ENCODE data around the gene EGR4. TPM values are rescaled to one million over a fixed set of nuclear protein-coding genes. Genes with fewer than 3 reads are reported as not detected.

EGR4 gene
- total RNA-seq, 1 donor from 2014 or later = not detected

DNA sequence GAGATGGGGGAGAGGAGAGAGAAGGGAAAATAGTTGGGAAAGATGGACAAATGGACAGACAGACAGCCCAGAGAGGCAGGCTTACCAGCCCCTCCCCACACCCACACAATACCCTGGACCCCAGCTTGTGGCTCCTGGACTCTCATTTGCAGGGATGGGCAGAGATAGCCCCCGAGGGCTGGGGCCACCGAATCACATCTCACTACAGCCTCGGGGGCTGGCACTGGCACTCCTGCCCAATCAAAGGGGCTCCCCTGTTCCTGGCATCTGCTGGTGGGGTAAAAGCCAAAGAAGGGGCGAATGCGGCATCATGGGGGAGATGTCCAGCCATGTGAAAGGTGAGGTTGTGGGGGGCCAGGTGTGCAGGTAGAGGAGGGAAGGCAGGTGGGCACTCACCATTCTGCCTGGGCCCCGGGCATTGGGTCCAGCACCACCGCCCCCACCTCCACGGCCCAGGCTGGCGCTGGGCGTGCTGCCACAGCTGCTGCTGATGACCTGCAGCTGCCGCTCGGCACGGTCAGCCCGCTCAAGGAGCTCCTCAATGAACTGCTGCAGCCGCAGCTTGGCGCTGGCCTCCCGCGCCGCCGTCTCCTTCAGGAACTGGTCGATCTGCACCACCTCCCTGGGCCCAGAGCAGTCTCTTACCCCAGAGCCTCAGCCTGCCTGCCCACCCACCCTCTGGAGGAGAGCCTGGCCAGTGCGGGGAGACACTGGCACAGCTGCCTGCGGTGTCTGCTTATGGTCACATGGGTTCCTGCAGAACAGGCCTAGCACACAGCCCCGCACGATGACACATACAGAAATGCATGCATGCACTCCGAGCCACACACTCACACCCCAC is 27.1 kb downstream of the EGR4 start:
- Mint-ChIP-seq H3K4me3 (ENCODE audit: unreplicated experiment) (no peak overlapping the region), H3K4me1 (ENCODE audit: low read depth, unreplicated experiment) (peaks cover 14% of the 10 kb centered on the region), H3K9me3 (ENCODE audit: unreplicated experiment) (peaks cover 4% of the 10 kb centered on the region), H3K27me3 (ENCODE audit: low read depth, unreplicated experiment) (peaks cover 35% of the 10 kb centered on the region), H3K27ac (ENCODE audit: unreplicated experiment) (no peak overlapping the region), H3K36me3 (ENCODE audit: low read depth, unreplicated experiment) (peaks cover 16% of the 10 kb centered on the region)
- FAIRE-seq (no peak), DNase-seq (ENCODE audit: low read depth) (peak; percentile 31)
- no peaks in the 10 kb centered on the region for H3K79me2 ChIP-seq (ENCODE audit: insufficient read depth, low read length)
- H3K4me2 ChIP-seq (ENCODE audit: low read length) = no peak overlapping the region
- peaks cover 34% of the 10 kb centered on the region for H3K27me3 ChIP-seq (ENCODE audit: insufficient read depth, low read length)
- H3K4me3 ChIP-seq (ENCODE audit: insufficient read depth, low read depth, low read length) = no peak overlapping the region
- H3K36me3 ChIP-seq (ENCODE audit: insufficient read depth, low read length) = no peaks in the 10 kb centered on the region
- peaks cover 31% of the 10 kb centered on the region for H4K20me1 ChIP-seq (ENCODE audit: insufficient read depth, low read length)
- H3K9me3 ChIP-seq (ENCODE audit: insufficient read depth, low read depth, low read length) = no peaks in the 10 kb centered on the region
- no peak overlapping the region for H2AFZ ChIP-seq (ENCODE audit: low read depth, low read length)
- H3K27ac ChIP-seq (ENCODE audit: low read depth, low read length) = no peak overlapping the region
- H3K9ac ChIP-seq (ENCODE audit: low read length) = no peak overlapping the region
- TF ChIP-seq EZH2 (IDR thresholded peaks at IDR 0.05; ENCODE audit: insufficient read depth, low read length) (no peak), CTCF (IDR thresholded peaks at IDR 0.05; ENCODE audit: insufficient read depth, low read depth, low read length) (no peak)
- peaks cover 5% of the 10 kb centered on the region for H3K4me1 ChIP-seq (ENCODE audit: insufficient read depth, low read length)

DNA sequence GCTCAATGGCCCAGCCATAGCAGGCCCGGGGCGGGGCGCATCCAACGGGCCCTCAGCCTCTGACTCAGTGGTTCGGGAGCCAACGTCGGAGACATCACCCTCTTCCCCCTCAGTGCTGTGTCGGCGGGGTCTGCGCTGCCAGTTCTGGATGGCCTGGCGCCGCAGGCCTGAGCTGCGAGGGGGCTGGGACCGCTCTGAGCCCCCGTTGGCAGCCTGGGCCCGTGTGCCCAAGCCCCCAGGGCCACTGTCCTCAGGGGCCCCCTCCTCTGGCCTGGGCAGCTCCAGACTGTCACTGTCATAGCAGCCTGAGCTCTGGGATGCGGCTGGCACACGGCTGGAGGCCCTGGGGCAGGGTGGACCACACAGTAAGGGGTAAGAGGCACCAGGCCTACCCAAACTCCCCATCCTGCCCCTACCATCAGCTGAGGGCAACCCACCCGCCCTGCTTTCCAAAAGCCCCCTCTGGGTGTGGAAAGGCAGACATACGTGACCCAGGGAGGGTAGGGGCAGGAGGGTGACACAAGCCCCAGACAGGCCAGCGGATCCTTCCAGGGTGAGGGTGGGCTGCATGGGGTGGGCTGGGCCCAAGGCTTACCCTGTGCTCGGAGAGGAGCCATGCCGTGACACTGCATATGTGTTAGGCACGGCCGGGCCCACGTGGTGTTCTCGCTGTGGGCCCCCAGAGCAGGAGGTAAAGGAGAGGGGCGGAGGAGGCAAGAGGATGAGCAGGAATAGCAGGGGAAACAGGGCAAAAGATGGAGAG is 27.9 kb downstream of the EGR4 start:
- Histone ChIP-seq H3K9me3 (ENCODE audit: insufficient read depth, low read depth, low read length) (no peaks in the 10 kb centered on the region), H3K27ac (ENCODE audit: low read depth, low read length) (no peak overlapping the region), H2AFZ (ENCODE audit: low read depth, low read length) (no peak overlapping the region), H3K4me2 (ENCODE audit: low read length) (no peak overlapping the region), H3K4me3 (ENCODE audit: insufficient read depth, low read depth, low read length) (no peak overlapping the region), H3K4me1 (ENCODE audit: insufficient read depth, low read length) (peaks cover 5% of the 10 kb centered on the region), H3K27me3 (ENCODE audit: insufficient read depth, low read length) (peaks cover 29% of the 10 kb centered on the region), H3K9ac (ENCODE audit: low read length) (no peak overlapping the region), H3K36me3 (ENCODE audit: insufficient read depth, low read length) (no peaks in the 10 kb centered on the region), H3K79me2 (ENCODE audit: insufficient read depth, low read length) (no peaks in the 10 kb centered on the region), H4K20me1 (ENCODE audit: insufficient read depth, low read length) (peaks cover 23% of the 10 kb centered on the region)
- FAIRE-seq = no peak
- Mint-ChIP-seq H3K4me3 (ENCODE audit: unreplicated experiment) (no peak overlapping the region), H3K9me3 (ENCODE audit: unreplicated experiment) (no peaks in the 10 kb centered on the region), H3K27ac (ENCODE audit: unreplicated experiment) (no peak overlapping the region), H3K36me3 (ENCODE audit: low read depth, unreplicated experiment) (peaks cover 16% of the 10 kb centered on the region), H3K27me3 (ENCODE audit: low read depth, unreplicated experiment) (peaks cover 27% of the 10 kb centered on the region), H3K4me1 (ENCODE audit: low read depth, unreplicated experiment) (peaks cover 14% of the 10 kb centered on the region)
- TF ChIP-seq EZH2 (IDR thresholded peaks at IDR 0.05; ENCODE audit: insufficient read depth, low read length) = no peak
- no peak for TF ChIP-seq CTCF (IDR thresholded peaks at IDR 0.05; ENCODE audit: insufficient read depth, low read depth, low read length)
- no peak for DNase-seq (ENCODE audit: low read depth)

All from astrocyte (in vitro differentiated cells and primary cell).